DMS 273 treated with DMSO at 0.1 percent for 48 hours (cell line): Measurements from ENCODE around the gene ZNF32.
"Not testable (repeated sequence)": the region's sequence is repeated elsewhere in the genome, so short reads cannot be mapped to it uniquely, and the experiment has no call there.

Source experiments
- DNase-seq: peaks from one replicate; lab custom pipeline; 2025; lab: John Stamatoyannopoulos, UW

ZNF32 gene

GRCh38 chr10:43628956-43629355 is 19.7 kb downstream of the ZNF32 start:
- no peak for DNase-seq

GRCh38 chr10:43627942-43628341 is 20.7 kb downstream of the ZNF32 start:
- no peak for DNase-seq

GRCh38 chr10:43623351-43623750 is 25.3 kb downstream of the ZNF32 start:
- DNase-seq, result no peak

- no peak for DNase-seq
Measured at GRCh38 chr10:43622038-43622437, 26.6 kb downstream of the ZNF32 start.

- no peak for DNase-seq
Measured at GRCh38 chr10:43619368-43619767, 29.3 kb downstream of the ZNF32 start.

- DNase-seq, result no peak
Measured at GRCh38 chr10:43616697-43617370, 31.8 kb downstream of the ZNF32 start.

- DNase-seq, result no peak
Measured at GRCh38 chr10:43610636-43611035, 38.0 kb downstream of the ZNF32 start.

GRCh38 chr10:43607199-43607573 is 41.5 kb downstream of the ZNF32 start:
- DNase-seq, result no peak

- DNase-seq, result no peak
Measured at GRCh38 chr10:43606323-43607198, 42.1 kb downstream of the ZNF32 start, which contains the start of gene ZNF485. ZNF485 (plus strand) TSS chr10:43606438; CDS start chr10:43607051, 613 bp downstream.

- no peak for DNase-seq
Measured at GRCh38 chr10:43605850-43606322, 42.8 kb downstream of the ZNF32 start.

GRCh38 chr10:43601576-43601975 is 47.1 kb downstream of the ZNF32 start:
- not testable (repeated sequence) for DNase-seq

- no peak for DNase-seq
Measured at GRCh38 chr10:43599333-43599732, 49.3 kb downstream of the ZNF32 start.

- no peak for DNase-seq
Measured at GRCh38 chr10:43598446-43598845, 50.2 kb downstream of the ZNF32 start.

- DNase-seq, result no peak
Measured at GRCh38 chr10:43596546-43596945, 52.1 kb downstream of the ZNF32 start.

GRCh38 chr10:43595739-43596298 is 52.9 kb downstream of the ZNF32 start:
- DNase-seq, result no peak

- DNase-seq, result no peak
Measured at GRCh38 chr10:43594944-43595589, 53.6 kb downstream of the ZNF32 start.
